Stomach (tissue), 9 donors: ENCODE measurements around the gene OR10G6. TPM values are rescaled to one million over a fixed set of nuclear protein-coding genes. Genes with fewer than 3 reads are reported as not detected.

ENCODE experiments used
- DNase-seq, 2 donors: peaks; one replicate each; pipeline versions ENCODE4 v3.0.0 to v3.0.0-alpha.2; 2013 to 2019
- H3K27ac ChIP-seq, 5 donors: fragments of 200-600 bp in 4 of 5; sonication (generic) in 4 of 5; one replicate each; pipeline ENCODE4 v1.5.1; 2013 to 2019; ENCODE audit warnings: mild to moderate bottlenecking in 1 of 5, moderate library complexity in 1 of 5
- H3K27me3 ChIP-seq, 3 donors: fragments of 200-600 bp; sonication (generic); one replicate each; pipeline ENCODE4 v1.5.1; 2017 to 2019; ENCODE audit warnings: mixed run types in 1 of 3
- H3K36me3 ChIP-seq, 4 donors: fragments of 200-600 bp; sonication (generic); 1 replicate in 3 of 4; 2 replicates in 1 of 4; pipeline ENCODE4 v1.5.1; 2016 to 2019
- H3K4me1 ChIP-seq, 4 donors: fragments of 200-600 bp; sonication (generic); one replicate each; pipeline ENCODE4 v1.5.1; 2016 to 2019
- H3K4me3 ChIP-seq, 4 donors: fragments of 200-600 bp; sonication (generic) in 3 of 4; one replicate each; pipeline ENCODE4 v1.5.1; 2016 to 2019; ENCODE audit warnings: mild to moderate bottlenecking in 1 of 4
- H3K9me3 ChIP-seq, 4 donors: fragments of 200-600 bp; sonication (generic); one replicate each; pipeline ENCODE4 v1.5.1; 2016 to 2019
- EP300 ChIP-seq: sonication (generic); formaldehyde crosslinking; IDR thresholded peaks from one replicate; pipeline ENCODE4 v1.6.1; 2017; ENCODE audit warnings: antibody characterized with exemption
- POLR2A ChIP-seq, 4 donors: fragments of 450-650 bp; IDR thresholded peaks; one replicate each; pipeline ENCODE4 v1.6.1; 2016; ENCODE audit warnings: antibody characterized with exemption in 4 of 4, control low read depth in 2 of 4, mild to moderate bottlenecking in 1 of 4, moderate library complexity in 1 of 4
- POLR2AphosphoS5 ChIP-seq, 3 donors: sonication (generic); formaldehyde crosslinking; IDR thresholded peaks; one replicate each; pipeline ENCODE4 v1.6.1; 2016; ENCODE audit warnings: antibody characterized with exemption in 3 of 3
- WGBS, 5 donors: extraction: QIAGEN DNeasy Blood & Tissue Kit in 3 of 5; methylation state at CpG; one replicate each; pipeline versions ENCODE4 v1.1.5 to v1.1.7; 2013 to 2018; 5-methylcytosine and 5-hydroxymethylcytosine counted together
- intact Hi-C: fragments of 100-400 bp; cut with DNase I; formaldehyde crosslinking; loops from one replicate; pipeline ENCODE4 v1.15.1; 2023; ENCODE audit warnings: low total_unique reads
- polyA plus RNA-seq, 3 donors: library from polyadenylated mRNA; stranded (reverse); fragments of 200-250 nt; gene quantifications; one replicate each; pipeline ENCODE4 v1.2.3, GENCODE V29; 2013
- total RNA-seq, 5 donors: library from RNA; depleted of rRNA; stranded (reverse); fragments of >200 nt; gene quantifications; one replicate each; pipeline versions ENCODE4 v1.1.0 to v1.2.3, GENCODE V29; 2014 to 2016
- TF ChIP-seq, protein P1 (sequence below), 7 experiments: fragments of 450-650 bp in 4 of 7; fragments of 200-600 bp in 3 of 7; sonication (generic) in 3 of 7; IDR thresholded peaks; one replicate each; pipeline ENCODE4 v1.5.1; 2016 to 2019; ENCODE audit warnings: antibody characterized with exemption in 7 of 7, control low read depth in 2 of 7, mild to moderate bottlenecking in 1 of 7
- donor health status: healthy with polysubstance abuse.
- donor health status: Bipolar disorder and iron deficiency.
- donor health status: healthy.

Gene OR10G6
- total and polyA plus RNA-seq, 8 donors = not detected

DNA sequence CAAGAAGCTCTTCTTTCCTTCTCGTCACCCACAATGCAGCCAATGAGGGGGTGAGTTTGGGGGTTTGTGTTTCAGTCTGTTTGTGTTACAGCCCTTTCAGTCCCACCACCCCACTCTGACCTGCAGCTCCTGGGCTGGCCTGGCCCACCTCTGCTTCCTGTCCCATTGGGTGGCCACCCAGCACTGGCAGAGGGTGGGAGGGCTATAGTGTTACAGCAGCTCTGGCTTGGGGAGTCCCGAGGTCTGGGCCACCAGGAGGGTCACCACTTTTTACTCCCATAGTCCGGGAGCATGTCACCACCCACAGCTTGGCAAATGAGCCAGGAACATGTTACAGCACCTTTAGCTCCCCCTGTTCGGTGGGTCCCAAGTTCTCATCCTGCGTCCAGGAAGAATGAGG lies 15.7 kb downstream of the OR10G6 start:
- WGBS, 5 donors = 80 to 93% (median 87%) methylated on average over 5 of the region's 5 CpGs
- Histone ChIP-seq H3K27ac (no peak overlapping the region), H3K27me3 (no peaks in the 10 kb centered on the region), H3K4me3 (no peak overlapping the region), H3K9me3 (peaks cover 0 to 5% (median under 1%) of the 10 kb centered on the region in 4 donors), H3K4me1 (no peaks in the 10 kb centered on the region), H3K36me3 (no peaks in the 10 kb centered on the region)
- no peak for TF ChIP-seq POLR2AphosphoS5 (IDR thresholded peaks at IDR 0.05)
- intact Hi-C loops = no loop called here
- no peak for DNase-seq

DNA sequence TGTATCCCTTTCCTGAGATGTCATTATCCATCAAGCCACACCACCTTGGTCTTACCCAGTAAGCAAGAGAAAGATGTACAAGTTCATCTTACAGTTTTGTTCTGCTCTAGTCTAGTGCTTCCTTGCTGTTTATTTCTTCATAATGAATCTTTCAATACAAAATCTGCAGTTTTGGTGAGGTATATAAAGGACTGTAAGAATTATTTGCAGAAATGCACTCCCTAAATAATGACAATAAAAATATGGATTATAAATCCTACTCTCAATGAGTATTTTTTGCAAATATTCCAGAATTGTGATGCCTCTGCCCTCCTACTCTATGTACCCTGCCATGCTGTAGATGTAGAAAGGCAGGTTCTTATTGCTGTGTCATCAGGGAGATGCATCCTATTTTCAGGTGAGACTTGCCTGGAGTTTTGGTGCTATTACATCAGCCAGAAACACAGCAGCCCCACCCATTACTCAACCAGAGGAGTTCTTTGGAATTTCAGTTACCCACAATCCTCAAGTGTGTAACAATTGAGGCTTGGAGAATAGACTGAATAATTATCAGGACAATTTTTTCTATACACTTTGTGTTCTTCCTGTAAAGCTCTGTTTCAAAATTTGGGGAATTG lies 17.1 kb downstream of the OR10G6 start, which contains the start of gene OR10S1:
Gene OR10S1, minus strand, starts transcription at position 51 of the 617 bp plus-strand sequence. CDS start 117 bp downstream, outside the sequence.
- Histone ChIP-seq H3K36me3 (no peaks in the 10 kb centered on the region), H3K27ac (no peak within 1 kb of the TSS), H3K4me3 (no peak within 1 kb of the TSS), H3K4me1 (no peaks in the 10 kb centered on the region), H3K27me3 (no peaks in the 10 kb centered on the region), H3K9me3 (peaks cover 0 to 5% (median 0%) of the 10 kb centered on the region in 4 donors)
- intact Hi-C loops = no loop called here
- DNase-seq = no peak
- TF ChIP-seq POLR2AphosphoS5 (IDR thresholded peaks at IDR 0.05) (no peak), EP300 (no peak), POLR2A (IDR thresholded peaks at IDR 0.05) (no peak)
- TF ChIP-seq, protein P1, sequence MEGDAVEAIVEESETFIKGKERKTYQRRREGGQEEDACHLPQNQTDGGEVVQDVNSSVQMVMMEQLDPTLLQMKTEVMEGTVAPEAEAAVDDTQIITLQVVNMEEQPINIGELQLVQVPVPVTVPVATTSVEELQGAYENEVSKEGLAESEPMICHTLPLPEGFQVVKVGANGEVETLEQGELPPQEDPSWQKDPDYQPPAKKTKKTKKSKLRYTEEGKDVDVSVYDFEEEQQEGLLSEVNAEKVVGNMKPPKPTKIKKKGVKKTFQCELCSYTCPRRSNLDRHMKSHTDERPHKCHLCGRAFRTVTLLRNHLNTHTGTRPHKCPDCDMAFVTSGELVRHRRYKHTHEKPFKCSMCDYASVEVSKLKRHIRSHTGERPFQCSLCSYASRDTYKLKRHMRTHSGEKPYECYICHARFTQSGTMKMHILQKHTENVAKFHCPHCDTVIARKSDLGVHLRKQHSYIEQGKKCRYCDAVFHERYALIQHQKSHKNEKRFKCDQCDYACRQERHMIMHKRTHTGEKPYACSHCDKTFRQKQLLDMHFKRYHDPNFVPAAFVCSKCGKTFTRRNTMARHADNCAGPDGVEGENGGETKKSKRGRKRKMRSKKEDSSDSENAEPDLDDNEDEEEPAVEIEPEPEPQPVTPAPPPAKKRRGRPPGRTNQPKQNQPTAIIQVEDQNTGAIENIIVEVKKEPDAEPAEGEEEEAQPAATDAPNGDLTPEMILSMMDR (IDR thresholded peaks at IDR 0.05) = no peak

DNA sequence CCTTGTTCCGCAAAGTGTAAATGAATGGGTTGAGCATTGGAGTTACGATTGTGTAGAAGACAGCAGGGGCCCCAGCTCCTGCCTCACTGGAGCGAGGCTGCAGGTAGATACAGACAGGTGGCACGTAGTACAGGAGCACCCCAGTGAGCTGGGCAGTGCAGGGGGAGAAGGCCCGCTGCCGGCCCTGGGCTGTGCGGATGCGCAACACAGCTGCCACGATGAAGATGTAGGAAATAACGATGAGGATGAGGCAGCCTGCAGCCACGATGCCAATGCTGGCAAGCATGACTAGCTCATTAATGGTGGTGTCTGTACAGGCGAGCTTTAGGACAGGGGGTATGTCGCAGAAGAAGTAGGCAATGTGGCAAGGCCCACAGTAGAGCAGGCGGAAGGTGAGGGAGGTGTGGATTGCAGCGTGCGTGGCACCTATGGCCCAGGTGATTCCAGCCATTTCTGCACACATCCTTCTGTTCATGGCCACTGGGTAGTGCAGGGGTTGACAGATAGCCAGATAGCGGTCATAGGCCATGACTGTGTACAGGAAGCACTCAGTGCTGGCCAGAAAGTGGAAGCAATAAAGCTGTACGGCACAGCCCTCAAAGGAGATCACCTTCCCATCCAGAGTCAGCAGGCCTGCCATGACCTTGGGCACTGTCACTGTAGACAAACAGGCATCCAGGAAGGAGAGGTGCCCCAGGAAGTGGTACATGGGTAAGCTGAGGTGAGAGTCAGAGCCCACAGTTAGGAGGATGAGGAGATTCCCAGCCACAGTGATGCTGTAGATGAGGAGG lies 18.0 kb downstream of the OR10G6 start:
- TF ChIP-seq, protein P1 (IDR thresholded peaks at IDR 0.05) = no peak
- no peak for TF ChIP-seq POLR2A (IDR thresholded peaks at IDR 0.05)
- TF ChIP-seq POLR2AphosphoS5 (IDR thresholded peaks at IDR 0.05) = no peak
- no peak for TF ChIP-seq EP300
- Histone ChIP-seq H3K4me3 (no peak overlapping the region), H3K4me1 (no peaks in the 10 kb centered on the region), H3K36me3 (no peaks in the 10 kb centered on the region), H3K9me3 (peaks cover 0 to 5% (median 0%) of the 10 kb centered on the region in 4 donors), H3K27ac (no peak overlapping the region), H3K27me3 (no peaks in the 10 kb centered on the region)
- intact Hi-C loops = no loop called here
- WGBS, 5 donors = 77 to 91% (median 89%) methylated on average over 17 to 18 of the region's 18 CpGs
- DNase-seq = no peak

DNA sequence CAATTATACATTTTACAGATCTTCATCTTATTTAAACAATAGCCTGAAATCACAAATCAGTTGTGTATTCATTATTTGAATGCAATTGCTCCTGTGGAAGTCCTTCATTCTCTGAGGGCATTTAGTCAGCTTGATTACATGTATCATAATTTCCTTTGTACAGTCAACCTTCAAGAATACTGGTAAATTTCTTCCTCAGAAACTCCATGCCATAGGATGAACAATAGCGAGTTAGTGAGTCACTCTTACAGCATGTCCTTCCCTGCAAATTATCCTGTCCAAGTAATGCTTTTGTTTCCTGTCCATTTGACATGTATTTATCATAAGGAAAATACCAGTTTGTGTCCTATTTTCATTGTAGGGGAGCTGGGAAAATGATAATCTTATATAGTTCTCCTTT lies 21.1 kb downstream of the OR10G6 start:
- intact Hi-C loops = no loop called here
- TF ChIP-seq EP300 = no peak
- TF ChIP-seq POLR2AphosphoS5 (IDR thresholded peaks at IDR 0.05) = no peak
- TF ChIP-seq, protein P1 (IDR thresholded peaks at IDR 0.05) = no peak
- TF ChIP-seq POLR2A (IDR thresholded peaks at IDR 0.05) = no peak
- Histone ChIP-seq H3K4me3 (no peak overlapping the region), H3K36me3 (no peaks in the 10 kb centered on the region), H3K27me3 (no peaks in the 10 kb centered on the region), H3K27ac (no peak overlapping the region), H3K9me3 (peaks cover 0 to 3% (median 1%) of the 10 kb centered on the region in 4 donors), H3K4me1 (no peaks in the 10 kb centered on the region)
- 55 to 80% (median 67%) methylated on average over 1 of the region's 1 CpG for WGBS, 5 donors
- DNase-seq = no peak

DNA sequence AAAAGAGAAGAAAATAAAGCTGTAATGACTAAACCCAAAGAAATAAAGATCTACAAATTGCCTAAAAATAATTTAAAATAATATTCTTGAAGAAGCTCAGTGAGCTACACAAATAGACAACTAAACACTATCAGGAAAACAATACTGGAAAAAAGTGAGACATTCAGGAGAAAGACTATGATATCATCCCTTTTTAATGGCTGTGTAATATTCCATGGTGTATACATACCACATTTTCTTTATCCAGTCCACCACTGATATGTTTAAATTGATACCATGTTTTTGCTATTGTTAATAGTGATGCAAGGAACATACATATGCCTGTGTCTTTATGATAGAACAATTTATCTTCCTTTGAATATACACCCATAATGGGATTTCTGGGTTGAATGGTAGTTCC lies 38.2 kb downstream of the OR10G6 start:
- DNase-seq = no peak
- Histone ChIP-seq H3K4me1 (no peaks in the 10 kb centered on the region), H3K36me3 (no peaks in the 10 kb centered on the region), H3K9me3 (peaks cover 0 to 14% (median 2%) of the 10 kb centered on the region in 4 donors), H3K27ac (no peak overlapping the region), H3K27me3 (no peaks in the 10 kb centered on the region), H3K4me3 (no peak overlapping the region)
- TF ChIP-seq POLR2AphosphoS5 (IDR thresholded peaks at IDR 0.05) (no peak), POLR2A (IDR thresholded peaks at IDR 0.05) (no peak), EP300 (no peak)
- TF ChIP-seq, protein P1 (IDR thresholded peaks at IDR 0.05) = no peak
- intact Hi-C loops = no loop called here
